Progenitor cell of endocrine pancreas (in vitro differentiated cells): ENCODE results near the gene DYNLT3. TPM values are rescaled to one million over a fixed set of nuclear protein-coding genes. Genes with fewer than 3 reads are reported as not detected.

Source experiments
- DNase-seq: peaks from one replicate; pipeline ENCODE4 v3.0.0; 2021; ENCODE audit warnings: low spot score; ENCODE audit not compliant: unreplicated experiment
- H3K27ac Mint-ChIP-seq: 2 replicates; pipeline ENCODE4 v1.8.0; 2021; ENCODE audit warnings: mild to moderate bottlenecking, moderate library complexity, mixed read lengths
- H3K27me3 Mint-ChIP-seq: 2 replicates; pipeline ENCODE4 v1.8.0; 2021; ENCODE audit warnings: mixed read lengths
- H3K36me3 Mint-ChIP-seq: 2 replicates; pipeline ENCODE4 v1.8.0; 2022; ENCODE audit warnings: mixed read lengths; ENCODE audit not compliant: insufficient read depth
- H3K4me1 Mint-ChIP-seq: 2 replicates; pipeline ENCODE4 v1.8.0; 2021; ENCODE audit warnings: low read depth, mixed read lengths
- H3K4me3 Mint-ChIP-seq: 2 replicates; pipeline ENCODE4 v1.8.0; 2021; ENCODE audit warnings: low read depth, mild to moderate bottlenecking, moderate library complexity, mixed read lengths
- H3K9me3 Mint-ChIP-seq: 2 replicates; pipeline ENCODE4 v1.8.0; 2021; ENCODE audit warnings: low read depth, mixed read lengths
- long read RNA-seq: library from polyadenylated mRNA; unstranded; transcript quantifications from one replicate; pipeline ENCODE4 v2.0.0, GENCODE V29; 2020
- total RNA-seq: library from RNA; stranded (reverse); gene quantifications from 2 replicates; pipeline ENCODE4 v1.2.1, GENCODE V29; 2021
- TF ChIP-seq, protein P1 (sequence below): fragments of 200-600 bp; sonication (generic); IDR thresholded peaks from one replicate; pipeline ENCODE4 v1.5.0; 2021; ENCODE audit warnings: antibody characterized with exemption, mild to moderate bottlenecking; ENCODE audit not compliant: unreplicated experiment

Gene DYNLT3, protein sequence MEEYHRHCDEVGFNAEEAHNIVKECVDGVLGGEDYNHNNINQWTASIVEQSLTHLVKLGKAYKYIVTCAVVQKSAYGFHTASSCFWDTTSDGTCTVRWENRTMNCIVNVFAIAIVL
- 26.9 and 28.7 TPM in 2 replicates for total RNA-seq
- long read RNA-seq, transcript DYNLT3-201 (5 exons, 2,217 nt) = major isoform, 246 of 256 reads
- long read RNA-seq, partial matches to known transcripts = 2 of 256 reads
- long read RNA-seq, other reads (novel, unspliced or antisense) = 3 of 256 reads

DNA sequence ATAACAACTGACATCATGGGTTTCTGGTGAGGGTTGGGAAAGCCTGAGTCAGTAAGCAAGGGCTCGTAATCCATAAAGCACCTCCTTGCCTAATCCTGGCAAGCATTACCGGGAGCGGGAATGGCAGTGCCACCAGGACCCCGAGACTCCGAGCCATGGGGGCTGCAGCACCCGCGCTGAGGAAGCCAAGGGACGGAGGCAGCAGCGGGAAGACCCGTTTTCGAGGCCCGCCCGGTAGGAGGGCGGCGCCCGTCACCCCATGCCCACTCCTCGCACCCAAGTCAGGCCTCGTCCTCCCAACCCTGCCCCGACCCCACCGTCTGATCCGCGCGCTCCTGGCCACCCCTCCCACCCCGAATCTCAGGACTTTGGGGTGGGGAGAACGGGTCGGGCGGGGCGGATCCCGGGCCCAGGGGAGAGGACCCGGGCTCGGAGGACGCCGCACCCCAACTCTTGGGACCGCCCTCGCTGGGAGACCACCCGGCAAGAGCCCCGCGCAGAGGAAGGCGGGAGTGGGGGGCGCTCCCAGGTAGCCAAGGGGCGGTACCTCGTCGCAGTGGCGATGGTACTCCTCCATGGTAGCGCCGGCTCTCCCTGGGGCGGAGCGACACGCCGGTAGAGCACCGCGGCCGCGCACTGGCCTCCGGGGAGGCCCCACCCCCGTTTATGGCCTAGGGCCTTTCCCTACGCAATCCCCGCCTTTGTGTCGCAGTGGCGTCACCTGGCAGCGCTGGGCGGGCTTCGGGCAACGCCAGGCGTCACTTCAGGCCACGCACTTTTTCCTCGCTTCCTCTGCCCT is at the start of gene DYNLT3:
DYNLT3 (minus strand) TSS at position 638 of the 799 bp plus-strand sequence; CDS start at position 577, 61 bp downstream.
- TF ChIP-seq, protein P1, sequence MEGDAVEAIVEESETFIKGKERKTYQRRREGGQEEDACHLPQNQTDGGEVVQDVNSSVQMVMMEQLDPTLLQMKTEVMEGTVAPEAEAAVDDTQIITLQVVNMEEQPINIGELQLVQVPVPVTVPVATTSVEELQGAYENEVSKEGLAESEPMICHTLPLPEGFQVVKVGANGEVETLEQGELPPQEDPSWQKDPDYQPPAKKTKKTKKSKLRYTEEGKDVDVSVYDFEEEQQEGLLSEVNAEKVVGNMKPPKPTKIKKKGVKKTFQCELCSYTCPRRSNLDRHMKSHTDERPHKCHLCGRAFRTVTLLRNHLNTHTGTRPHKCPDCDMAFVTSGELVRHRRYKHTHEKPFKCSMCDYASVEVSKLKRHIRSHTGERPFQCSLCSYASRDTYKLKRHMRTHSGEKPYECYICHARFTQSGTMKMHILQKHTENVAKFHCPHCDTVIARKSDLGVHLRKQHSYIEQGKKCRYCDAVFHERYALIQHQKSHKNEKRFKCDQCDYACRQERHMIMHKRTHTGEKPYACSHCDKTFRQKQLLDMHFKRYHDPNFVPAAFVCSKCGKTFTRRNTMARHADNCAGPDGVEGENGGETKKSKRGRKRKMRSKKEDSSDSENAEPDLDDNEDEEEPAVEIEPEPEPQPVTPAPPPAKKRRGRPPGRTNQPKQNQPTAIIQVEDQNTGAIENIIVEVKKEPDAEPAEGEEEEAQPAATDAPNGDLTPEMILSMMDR = no peak
- peaks cover 21% of the 10 kb centered on the region for H3K9me3 Mint-ChIP-seq
- peak within 1 kb of the TSS; percentile 93 for H3K27ac Mint-ChIP-seq
- peak within 1 kb of the TSS; percentile 74 for H3K4me3 Mint-ChIP-seq
- DNase-seq = peak; percentile 66
- H3K36me3 Mint-ChIP-seq = peaks cover 9% of the 10 kb centered on the region
- H3K4me1 Mint-ChIP-seq = peaks cover 6% of the 10 kb centered on the region
- no peaks in the 10 kb centered on the region for H3K27me3 Mint-ChIP-seq

DNA sequence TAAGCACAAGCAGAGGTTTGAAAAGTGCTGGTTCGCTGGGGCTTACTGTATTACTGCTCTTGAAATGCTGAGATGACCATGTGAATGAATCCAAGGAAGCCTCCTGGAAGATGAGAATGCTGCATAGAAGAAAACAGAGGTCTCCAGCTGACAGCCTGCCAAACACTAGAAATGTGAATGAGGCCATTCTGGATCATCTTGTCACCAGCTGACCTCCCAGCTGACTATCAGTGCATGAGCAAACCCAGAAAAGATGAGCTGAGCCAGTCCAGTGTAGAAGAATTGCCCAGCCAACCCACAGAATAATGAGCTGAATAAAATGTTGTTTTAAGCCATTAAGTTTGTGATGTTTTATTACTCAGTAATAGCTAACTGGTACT is 49.1 kb upstream of the DYNLT3 start:
- no peak overlapping the region for H3K27ac Mint-ChIP-seq
- TF ChIP-seq, protein P1 = no peak
- no peaks in the 10 kb centered on the region for H3K4me1 Mint-ChIP-seq
- no peak overlapping the region for H3K4me3 Mint-ChIP-seq
- no peaks in the 10 kb centered on the region for H3K27me3 Mint-ChIP-seq
- peaks cover 21% of the 10 kb centered on the region for H3K9me3 Mint-ChIP-seq
- no peaks in the 10 kb centered on the region for H3K36me3 Mint-ChIP-seq
- no peak for DNase-seq

DNA sequence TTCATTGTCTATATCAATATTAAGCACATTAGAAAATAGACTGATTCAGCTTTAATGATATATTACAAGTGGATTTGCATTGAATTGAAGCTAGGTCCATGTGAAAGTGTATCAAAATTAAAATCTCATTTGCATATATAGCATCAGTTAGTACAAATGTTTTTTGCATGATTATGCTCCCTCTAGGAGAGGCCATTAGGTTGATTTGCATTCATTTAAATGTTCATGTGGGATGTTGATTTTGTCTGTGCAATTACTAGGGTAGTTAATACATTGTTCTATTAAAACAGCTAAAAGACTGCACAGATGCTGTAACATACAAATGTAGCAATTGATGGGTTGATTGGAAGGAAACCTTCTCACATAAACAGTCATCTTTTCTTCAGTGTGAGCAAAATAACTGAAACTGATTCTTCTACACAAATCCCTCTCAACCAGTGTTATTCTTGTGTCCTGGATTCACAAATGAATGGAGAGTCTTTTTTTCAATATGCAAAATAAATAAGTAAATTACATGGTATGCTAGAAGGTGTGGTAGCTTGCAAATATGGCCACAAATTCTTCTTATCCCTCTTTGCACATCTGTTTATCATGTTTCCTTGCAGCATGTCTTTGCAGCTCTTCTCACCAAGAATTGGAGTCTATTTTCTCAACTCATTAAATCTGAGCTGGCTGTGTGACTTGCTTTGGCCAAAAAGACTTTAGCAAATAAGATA is 48.6 kb upstream of the DYNLT3 start:
- no peaks in the 10 kb centered on the region for H3K4me1 Mint-ChIP-seq
- TF ChIP-seq, protein P1 = no peak
- H3K27me3 Mint-ChIP-seq = no peaks in the 10 kb centered on the region
- peaks cover 24% of the 10 kb centered on the region for H3K9me3 Mint-ChIP-seq
- H3K36me3 Mint-ChIP-seq = no peaks in the 10 kb centered on the region
- no peak overlapping the region for H3K4me3 Mint-ChIP-seq
- no peak overlapping the region for H3K27ac Mint-ChIP-seq
- no peak for DNase-seq

DNA sequence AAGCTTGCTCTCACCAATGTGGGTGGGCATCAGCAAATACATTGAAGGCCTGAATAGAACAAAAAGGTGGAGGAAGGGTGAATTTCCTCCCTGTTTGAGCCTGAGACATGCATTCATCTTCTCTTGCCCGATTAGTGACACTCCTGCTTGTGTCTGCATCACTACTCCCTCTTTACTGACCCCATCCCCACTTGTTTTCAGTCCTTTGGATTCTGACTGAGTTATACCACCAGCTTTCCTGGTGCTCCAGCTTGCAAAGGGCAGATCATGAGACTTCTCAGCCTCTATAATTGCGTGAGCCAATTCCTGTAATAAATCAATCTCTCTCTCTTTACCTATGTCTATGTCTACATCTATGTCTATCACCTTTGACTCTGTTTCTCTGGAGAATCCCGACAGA is 47.4 kb upstream of the DYNLT3 start:
- Mint-ChIP-seq H3K9me3 (peaks cover 21% of the 10 kb centered on the region), H3K4me1 (peaks cover 2% of the 10 kb centered on the region), H3K27me3 (no peaks in the 10 kb centered on the region), H3K36me3 (no peaks in the 10 kb centered on the region), H3K4me3 (no peak overlapping the region), H3K27ac (no peak overlapping the region)
- no peak for DNase-seq
- TF ChIP-seq, protein P1 = no peak

DNA sequence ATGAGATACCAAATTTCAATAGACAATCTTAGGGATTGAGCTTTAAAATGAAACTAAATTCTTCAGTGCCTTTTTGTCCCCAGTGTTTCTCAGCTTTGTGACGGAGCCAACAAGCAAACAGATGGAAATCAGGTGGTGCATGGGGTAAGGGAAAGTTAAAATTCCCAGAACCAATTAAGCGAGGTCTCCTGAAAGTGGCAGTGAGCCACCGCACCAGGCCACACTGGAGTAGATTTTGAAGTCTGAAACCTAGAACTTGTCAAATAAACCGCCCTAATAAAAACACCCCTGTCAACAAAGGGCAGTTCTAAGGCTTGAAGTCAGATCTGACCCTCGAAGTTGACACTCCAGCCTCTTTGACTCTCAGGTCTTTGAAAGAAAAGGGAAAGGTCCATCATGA is 40.6 kb upstream of the DYNLT3 start:
- H3K9me3 Mint-ChIP-seq = peaks cover 31% of the 10 kb centered on the region
- H3K4me3 Mint-ChIP-seq = no peak overlapping the region
- H3K27me3 Mint-ChIP-seq = no peaks in the 10 kb centered on the region
- TF ChIP-seq, protein P1 = no peak
- no peak for DNase-seq
- H3K4me1 Mint-ChIP-seq = peaks cover 5% of the 10 kb centered on the region
- H3K27ac Mint-ChIP-seq = no peak overlapping the region
- peaks cover 1% of the 10 kb centered on the region for H3K36me3 Mint-ChIP-seq
